Frontal cortex (tissue), 4 donors: ENCODE measurements around the gene CACNG1. TPM values are rescaled to one million over a fixed set of nuclear protein-coding genes. Genes with fewer than 3 reads are reported as not detected.
"Not testable (repeated sequence)": the region's sequence is repeated elsewhere in the genome, so short reads cannot be mapped to it uniquely, and the experiment has no call there.

Experiments
- DNase-seq, 2 donors: peaks; one replicate each; pipeline ENCODE4 v3.0.0; 2012; ENCODE audit warnings: low spot score in 2 of 2
- FAIRE-seq: peaks from 2 replicates; lab custom pipeline; 2012; peaks lifted over from hg19 to GRCh38; lab: Jason Lieb, UNC
- total RNA-seq: library from RNA; depleted of rRNA; stranded (reverse); fragments of >200 nt; gene quantifications from one replicate; pipeline ENCODE4 v1.2.3, GENCODE V29; 2014
- donor health status: control.
- donor health status: control.
- donor health status: control.

CACNG1 gene
- total RNA-seq, 1 donor from 2014 or later: under 0.01 TPM

DNA sequence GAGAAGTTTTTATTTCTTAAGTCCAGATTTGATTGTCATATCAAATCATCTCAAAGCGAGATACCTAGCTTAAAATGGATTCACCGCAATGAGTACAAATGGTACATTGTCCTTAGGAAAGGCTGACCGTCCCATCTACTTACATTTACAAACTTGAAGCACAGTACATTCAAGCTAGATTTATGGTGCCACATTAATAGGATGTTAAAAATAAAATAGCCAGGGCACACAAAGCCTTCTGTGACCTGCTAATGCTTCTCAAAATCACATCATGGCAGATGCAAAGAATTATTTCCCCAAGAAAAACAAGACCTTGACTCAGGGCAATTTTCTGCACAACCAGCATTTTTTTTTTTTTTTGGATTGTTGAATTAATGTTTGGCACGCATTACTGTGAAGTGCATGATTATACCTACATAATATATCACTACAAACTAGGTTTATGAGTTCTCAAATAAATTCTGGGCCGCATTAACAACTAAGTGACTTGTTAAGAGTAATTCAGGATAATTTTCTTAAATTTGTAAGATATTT is 25.3 kb downstream of the CACNG1 start:
- no peak for FAIRE-seq
- DNase-seq: no peak

DNA sequence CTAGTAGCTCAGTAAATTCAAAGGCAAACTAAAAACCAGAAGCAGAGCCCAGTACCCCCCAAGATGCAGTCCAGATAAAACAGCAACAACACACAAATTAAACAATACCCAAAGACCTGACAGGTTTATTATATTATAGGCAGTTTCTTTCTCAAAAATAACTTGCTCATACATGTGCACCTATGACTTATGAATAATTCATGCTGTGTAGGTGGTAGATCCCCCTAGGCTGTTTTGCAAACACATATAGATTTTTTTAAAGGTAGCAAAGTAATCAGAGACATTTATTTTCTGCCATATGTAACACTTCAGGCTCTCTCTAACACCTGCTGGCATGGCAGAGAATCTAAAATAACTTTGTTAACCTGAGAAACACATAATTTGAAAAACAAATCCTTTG is 27.2 kb downstream of the CACNG1 start:
- no peak for FAIRE-seq

DNA sequence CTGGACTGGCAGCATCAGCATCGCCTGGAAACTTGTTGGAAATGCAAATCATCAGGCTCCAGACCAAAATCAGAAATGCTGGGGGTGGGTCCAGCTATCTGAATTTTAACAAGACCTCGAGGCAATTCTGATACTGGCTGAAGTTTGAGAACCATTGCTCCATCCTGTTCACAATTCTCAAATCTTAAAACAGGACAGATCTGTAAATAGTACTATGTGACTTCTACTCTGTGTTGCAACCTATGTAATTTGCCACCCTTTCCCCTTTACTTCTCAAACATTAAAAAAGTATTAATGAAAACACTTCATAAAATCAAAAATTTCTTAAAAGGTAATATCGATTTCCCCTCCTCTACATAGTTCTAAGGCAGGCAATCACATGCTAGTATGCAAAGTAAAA is 28.5 kb downstream of the CACNG1 start:
- FAIRE-seq (no peak), DNase-seq (no peak)

More for the DNA sequence above, 27.2 kb downstream of the CACNG1 start:
- DNase-seq: no peak

DNA sequence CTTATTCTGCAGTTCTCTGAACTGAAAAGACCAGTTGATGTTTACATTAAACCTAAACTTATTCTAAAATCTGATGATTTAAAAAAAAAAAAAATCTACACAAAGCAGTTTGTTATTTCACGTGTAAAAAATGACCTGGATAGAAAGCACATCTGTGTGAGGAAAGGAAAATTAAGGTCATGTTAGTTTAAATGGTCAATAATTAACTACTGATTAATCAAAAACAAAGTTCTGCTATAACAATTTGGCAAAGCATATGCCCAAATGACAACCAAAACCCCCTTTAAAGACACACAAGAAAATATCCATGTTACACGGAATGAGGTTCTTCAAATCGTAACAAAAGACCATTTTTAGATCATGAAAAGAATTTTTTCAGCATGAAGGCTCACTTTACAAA is 30.4 kb downstream of the CACNG1 start:
- no peak for FAIRE-seq
- DNase-seq: no peak

DNA sequence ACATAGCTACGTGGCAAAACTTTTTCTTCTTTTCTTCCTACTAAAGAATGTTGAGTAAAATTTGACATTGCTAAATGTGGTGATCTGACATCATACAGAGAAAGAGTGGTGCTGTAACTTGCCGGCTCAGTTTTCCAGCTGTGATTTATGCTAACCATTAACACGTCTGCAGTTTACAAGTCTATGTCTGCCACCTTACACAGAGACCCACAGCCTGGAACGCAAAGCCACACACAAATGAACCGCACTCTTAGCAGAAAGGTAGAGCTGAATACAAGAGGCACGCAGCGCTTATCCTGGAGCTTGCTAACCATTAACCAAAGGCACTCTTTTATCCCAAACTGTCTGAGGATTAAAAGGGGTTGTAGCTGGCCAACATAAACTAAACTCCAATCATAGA is 31.9 kb downstream of the CACNG1 start:
- DNase-seq (no peak), FAIRE-seq (no peak)

DNA sequence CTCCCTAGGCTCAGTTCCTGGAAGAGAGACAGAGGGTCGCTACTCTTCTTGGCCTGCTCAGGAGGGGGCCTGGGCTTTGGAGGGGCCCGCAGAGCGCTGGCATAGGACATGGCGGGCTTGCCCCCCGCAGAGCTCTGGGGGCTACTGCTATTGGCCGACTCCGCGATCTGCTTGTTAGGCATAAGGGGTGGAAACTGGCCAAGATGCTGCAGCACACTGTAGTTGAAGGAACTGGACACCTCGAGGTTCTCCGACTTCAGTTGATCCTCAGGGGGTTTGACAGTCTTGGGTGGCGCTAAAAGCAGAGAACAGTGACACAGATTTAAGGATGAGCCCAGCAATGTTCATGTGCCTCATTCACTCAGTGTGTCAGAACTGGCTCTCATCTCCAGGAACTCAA is 33.9 kb downstream of the CACNG1 start:
- DNase-seq (no peak), FAIRE-seq (no peak)

DNA sequence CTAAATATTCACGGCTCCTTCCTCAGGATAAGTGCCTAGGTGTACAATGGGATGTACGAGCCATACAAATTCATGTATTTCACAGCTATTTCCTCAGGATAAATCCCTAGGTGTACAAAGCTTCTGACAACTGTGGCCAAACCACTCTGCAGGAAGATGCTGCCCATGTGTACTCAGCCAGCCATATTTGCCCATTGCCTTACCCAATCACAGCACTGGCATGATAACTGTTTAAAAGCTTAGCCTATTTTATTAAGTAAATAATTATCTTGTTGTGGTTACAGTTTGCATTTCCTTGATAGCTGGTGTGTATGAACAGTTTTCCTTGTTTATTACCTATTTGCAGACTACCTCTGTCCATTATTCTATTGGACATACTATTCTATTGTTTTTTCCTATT is 35.1 kb downstream of the CACNG1 start:
- DNase-seq: no peak
- FAIRE-seq: no peak

DNA sequence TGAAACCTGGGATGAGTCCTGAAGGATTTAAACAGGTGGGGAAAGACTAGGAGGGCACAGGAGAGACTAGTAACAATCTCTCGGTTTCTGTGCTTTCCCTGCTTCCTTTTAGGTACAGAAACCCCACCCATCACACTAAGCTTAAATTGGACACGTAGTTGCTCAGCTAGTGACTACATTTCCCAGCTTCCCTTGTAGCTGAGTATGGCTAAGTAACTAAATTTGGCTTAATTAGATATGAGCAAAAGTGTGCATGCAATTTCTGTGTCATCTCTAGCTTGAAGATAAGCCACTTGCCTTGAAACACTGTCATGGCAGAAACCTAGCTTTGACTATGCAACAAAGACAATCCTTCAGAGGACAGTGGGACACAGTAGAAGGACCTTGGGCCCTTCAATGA is 36.5 kb downstream of the CACNG1 start:
- no peak for FAIRE-seq
- no peak for DNase-seq

DNA sequence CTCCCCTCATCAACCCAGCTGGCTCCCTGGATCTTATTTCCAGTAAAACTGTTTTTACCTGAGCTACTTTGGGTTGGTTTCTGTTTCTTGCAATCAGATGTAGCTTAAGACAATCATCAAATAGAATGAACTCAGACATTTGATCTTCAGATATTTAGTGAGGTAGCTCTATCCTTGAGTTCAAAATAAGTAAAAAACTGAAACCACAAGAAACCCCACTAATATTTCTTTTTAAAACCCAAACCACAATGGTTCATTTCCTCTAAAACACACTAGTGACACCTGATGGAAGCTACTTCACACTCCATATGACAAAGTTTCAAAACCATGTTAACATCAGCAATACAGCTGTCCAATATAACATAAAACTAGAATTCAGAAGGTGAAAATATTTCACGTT is 37.8 kb downstream of the CACNG1 start:
- no peak for FAIRE-seq
- no peak for DNase-seq

DNA sequence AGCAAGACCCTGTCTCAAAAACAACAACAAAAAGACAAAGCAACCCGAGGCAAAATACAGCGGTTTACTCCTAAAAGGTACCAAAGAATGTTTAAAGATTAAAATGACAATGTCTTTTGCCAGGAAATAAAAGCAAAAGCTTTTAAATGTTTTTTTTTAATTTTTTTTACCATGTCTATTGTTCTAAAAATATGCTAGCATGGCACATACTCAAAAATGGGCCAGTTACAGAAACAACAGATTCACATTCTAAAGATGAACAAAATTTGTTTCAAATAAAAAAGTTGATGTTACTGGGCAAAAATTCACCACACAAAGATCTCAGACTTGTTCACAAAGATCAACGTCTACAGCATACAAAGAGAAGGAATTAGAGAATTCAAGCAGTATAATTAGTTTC is 41.1 kb downstream of the CACNG1 start:
- DNase-seq (no peak), FAIRE-seq (no peak)

DNA sequence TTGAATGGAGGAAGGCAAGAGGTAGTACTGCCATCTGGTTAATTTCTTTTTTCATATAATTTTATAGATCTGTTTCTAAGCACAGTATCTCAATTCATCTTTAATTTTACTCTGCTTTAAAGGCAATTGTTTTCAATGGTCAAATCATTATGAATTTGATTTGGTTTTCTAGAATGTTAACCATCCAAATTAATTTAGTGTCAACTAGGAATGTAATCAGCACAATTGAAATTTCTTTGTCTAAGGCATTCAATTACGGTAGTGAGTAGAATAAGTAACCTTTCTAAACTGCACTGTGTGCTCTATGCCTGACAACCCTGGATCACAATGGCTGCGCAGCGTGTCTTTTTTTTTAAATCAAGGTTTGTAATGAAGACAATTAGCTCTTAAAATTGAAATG is 44.3 kb downstream of the CACNG1 start:
- DNase-seq: no peak

DNA sequence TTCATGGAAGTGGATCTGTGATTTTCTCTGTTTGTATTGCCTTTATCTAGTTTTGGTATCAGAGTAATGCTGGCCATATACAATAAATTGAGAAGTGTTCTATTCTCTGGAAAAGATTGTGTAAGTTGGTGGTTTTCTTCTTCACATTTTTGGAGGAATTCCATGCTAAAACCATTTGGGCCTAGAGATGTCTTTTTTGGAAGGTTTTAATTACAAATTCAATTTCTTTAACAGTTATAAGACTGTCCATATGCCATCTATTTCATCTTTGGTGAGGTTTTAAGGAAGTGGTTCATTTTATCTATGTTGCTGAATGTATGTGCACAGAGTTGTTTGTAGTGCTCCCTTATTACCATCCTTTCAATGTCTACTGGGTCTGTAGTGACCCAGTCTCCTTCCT is 46.0 kb downstream of the CACNG1 start:
- DNase-seq (no peak), FAIRE-seq (no peak)

More for the DNA sequence above, 44.3 kb downstream of the CACNG1 start:
- no peak for FAIRE-seq

DNA sequence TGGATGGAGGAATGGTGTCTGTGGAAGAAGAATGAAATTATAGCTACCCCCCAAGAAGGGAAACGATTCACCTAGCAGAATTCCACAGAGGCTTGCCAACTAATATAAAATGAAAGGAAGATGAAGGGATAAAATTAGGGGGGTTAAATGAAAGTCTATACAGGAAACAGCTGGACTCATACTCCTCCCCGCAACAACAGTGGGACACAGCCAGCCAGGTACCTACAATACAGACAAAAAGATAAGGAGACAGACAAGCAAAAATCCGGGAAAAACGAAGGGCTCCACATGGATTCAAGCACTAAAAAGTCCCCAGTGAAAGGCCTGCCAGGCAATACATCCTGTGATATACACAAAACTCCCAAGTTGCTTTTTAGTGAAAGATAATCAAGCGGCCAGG is 47.9 kb downstream of the CACNG1 start:
- no peak for DNase-seq
- FAIRE-seq: no peak

DNA sequence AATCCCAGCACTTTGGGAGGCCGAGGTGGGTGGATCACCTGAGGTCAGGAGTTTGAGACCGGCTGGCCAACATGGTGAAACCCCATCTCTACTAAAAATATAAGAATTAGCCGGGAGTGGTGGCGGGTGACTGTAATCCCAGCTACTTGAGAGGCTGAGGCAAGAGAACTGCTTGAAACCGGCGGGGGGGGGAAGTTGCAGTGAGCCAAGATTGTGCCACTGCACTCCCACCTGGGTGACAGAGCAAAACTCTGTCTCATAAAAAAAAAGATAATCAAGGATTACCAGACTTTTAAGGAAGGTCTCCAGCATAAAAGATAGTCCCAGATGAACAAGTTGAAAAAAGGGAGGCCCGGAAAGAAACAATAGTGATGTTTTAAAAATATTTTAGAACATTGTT is 48.4 kb downstream of the CACNG1 start:
- DNase-seq, FAIRE-seq: not testable (repeated sequence)

DNA sequence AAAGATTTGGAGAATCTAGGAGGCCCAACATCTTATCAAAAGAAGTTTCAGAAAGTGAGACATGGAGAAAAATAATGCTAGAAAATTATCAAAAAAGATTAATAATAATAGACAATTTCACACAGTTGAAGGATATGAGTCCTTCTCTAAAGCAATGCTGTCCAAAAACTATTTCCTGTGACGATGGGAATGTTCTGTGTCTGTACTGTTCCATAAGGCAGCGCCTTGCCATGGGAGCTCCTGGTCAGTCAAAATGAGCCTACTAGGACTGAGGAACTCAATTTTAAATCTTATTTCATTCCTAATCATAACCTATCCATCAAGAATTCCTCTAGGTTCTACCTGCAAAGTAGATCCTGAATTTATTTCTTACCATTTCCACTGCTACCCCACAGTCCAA is 49.0 kb downstream of the CACNG1 start:
- DNase-seq (no peak), FAIRE-seq (no peak)

DNA sequence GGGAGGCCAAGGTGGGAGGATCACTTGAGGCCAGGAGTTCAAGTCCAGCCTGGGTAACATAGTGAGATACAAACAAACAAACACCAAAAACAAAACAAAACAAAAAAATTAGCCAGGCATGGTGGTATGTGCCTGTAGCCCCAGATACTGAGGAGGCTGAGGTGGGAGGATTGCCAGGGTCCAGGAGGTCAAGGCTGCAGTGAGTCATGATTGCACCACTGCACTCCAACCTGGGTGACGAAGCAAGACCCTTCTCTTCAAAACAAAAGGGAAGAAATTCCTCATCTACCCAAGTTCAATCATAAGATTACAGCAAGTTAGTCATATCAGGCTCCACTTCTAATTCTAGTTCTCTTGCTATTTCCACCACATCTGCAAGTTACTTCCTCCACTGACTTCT is 50.9 kb downstream of the CACNG1 start:
- FAIRE-seq, DNase-seq: not testable (repeated sequence)

DNA sequence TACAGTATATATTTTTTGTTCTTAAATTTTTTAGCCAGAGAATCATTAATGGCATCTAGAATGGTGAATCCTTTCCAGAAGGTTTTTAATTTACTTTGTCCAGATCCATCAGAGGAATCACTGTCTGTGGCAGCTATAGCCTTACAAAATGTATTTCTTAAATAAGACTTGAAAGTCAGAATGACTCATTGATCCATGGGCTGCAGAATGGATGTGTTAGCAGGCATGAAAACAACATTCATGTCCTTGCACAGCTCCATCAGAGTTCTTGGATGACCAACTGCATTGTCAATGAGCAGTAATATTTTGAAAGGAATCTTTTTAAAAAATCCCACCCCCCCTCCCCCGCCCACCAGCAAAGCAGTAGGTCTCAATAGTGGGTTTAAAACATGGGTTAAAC is 51.4 kb downstream of the CACNG1 start:
- no peak for FAIRE-seq

DNA sequence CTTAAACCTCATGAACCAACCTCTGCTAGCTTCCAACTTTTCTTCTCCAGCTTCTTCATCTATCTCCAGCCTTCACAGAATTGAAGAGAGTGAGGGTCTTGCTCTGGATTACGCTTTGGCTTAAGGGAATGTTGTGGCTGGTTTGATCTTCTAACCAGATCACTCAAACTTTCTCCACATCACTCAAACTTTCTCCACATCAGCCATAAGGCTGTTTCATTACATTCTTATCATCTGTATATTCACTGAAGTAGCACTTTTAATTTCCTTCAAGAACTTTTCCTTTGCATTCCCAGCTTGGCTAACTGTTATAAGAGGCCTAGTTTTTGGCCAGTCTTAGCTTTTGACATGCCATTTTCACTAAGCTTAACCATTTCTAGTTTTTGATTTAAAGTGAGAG is 52.3 kb downstream of the CACNG1 start:
- DNase-seq (no peak), FAIRE-seq (no peak)

More for the DNA sequence above, 51.4 kb downstream of the CACNG1 start:
- no peak for DNase-seq

DNA sequence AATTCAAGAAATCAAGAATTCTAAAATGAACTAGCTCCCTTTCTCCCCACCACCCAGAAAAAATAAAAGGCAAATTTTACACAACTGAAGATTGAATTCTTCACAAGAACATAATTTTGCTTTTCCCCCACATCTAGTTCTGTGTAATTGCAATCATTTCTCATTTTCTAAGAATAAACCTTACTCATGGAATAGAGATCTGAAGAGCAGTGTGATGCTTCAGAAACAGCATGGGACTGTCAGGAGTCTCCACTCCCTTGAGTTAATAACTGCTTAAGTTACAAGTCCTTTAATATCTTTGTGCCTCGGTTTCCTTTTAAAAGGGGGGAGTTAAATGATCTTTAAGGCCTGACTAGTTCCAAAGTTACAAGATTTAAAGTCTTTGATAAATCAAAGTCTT is 53.7 kb downstream of the CACNG1 start:
- FAIRE-seq: no peak
- no peak for DNase-seq

DNA sequence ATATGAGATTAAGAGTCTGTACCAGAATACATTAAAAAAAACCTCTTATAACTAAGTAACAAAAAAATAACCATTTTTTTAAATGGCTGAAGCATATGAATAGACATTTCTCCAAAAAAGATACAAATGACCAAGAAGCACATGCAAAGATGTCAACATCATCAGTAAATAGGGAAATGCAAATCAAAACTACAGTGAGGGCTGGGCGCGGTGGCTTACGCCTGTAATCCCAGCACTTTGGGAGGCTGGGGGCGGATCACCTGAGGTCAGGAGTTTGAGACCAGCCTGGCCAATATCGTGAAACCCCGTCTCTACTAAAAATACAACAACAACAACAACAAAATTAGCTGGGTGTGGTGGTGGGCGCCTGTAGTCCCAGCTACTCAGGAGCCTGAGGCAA is 60.3 kb downstream of the CACNG1 start:
- not testable (repeated sequence) for FAIRE-seq, DNase-seq

DNA sequence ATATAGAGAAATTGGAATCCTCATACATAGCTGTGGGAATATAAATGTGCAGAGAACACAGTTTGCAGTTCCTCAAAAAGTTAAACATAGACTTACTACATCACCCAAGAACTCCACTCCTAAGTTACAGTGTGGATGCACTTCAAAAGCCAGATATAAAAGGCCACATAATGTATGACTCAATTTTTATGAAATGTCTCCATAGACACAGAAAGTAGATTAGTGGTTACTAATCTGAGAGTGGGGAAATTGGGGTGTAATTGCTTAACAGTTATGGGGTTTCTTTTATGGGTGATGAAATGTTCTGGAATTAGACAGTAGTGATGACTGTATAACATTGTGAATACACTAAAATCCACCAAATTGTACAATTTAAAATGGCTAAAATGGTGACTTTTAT is 60.9 kb downstream of the CACNG1 start:
- DNase-seq: no peak
- no peak for FAIRE-seq
